Heart right ventricle (tissue), 16 donors: Measurements from ENCODE around the gene CDRT4. TPM values are rescaled to one million over a fixed set of nuclear protein-coding genes. Genes with fewer than 3 reads are reported as not detected.
A peak's percentile ranks its signal among the peaks of the same experiment; 100 is the strongest.

Source experiments
- ATAC-seq, 8 donors: fragments of 200-7000 bp; cut with Tn5 transposase; one replicate each; pipeline ENCODE4 v1.9.1; 2020; ENCODE audit warnings: mild to moderate bottlenecking in 8 of 8, moderate library complexity in 8 of 8, moderate number of reproducible peaks in 1 of 8
- DNase-seq, 2 donors: peaks; one replicate each; pipeline ENCODE4 v3.0.0-alpha.2; 2020
- H3K27ac ChIP-seq, 10 donors: fragments of 200-600 bp; sonication (generic) in 2 of 10; one replicate each; pipeline versions ENCODE4 v1.5.0 to v1.8.0; 2020 to 2022; ENCODE audit warnings: mild to moderate bottlenecking in 3 of 10
- H3K27me3 ChIP-seq, 7 donors: fragments of 200-600 bp; one replicate each; pipeline ENCODE4 v1.8.0; 2021 to 2022; ENCODE audit warnings: mild to moderate bottlenecking in 2 of 7
- H3K36me3 ChIP-seq, 9 donors: fragments of 200-600 bp; sonication (generic) in 1 of 9; one replicate each; pipeline versions ENCODE4 v1.5.0 to v1.8.0; 2020 to 2022; ENCODE audit warnings: mild to moderate bottlenecking in 2 of 9
- H3K4me1 ChIP-seq, 9 donors: fragments of 200-600 bp; sonication (generic) in 1 of 9; one replicate each; pipeline versions ENCODE4 v1.5.0 to v1.8.0; 2020 to 2022; ENCODE audit warnings: mild to moderate bottlenecking in 4 of 9
- H3K4me3 ChIP-seq, 10 donors: fragments of 200-600 bp; sonication (generic) in 2 of 10; one replicate each; pipeline versions ENCODE4 v1.5.0 to v1.8.0; 2020 to 2022; ENCODE audit warnings: mild to moderate bottlenecking in 7 of 10, moderate library complexity in 2 of 10
- H3K9me3 ChIP-seq, 11 donors: fragments of 200-600 bp in 10 of 11; sonication (generic) in 2 of 11; one replicate each; pipeline versions ENCODE4 v1.5.0 to v1.8.0; 2013 to 2022; ENCODE audit warnings: mild to moderate bottlenecking in 2 of 11, control low read depth in 1 of 11, moderate library complexity in 1 of 11
- CTCF ChIP-seq, 9 donors: fragments of 200-600 bp; sonication (generic) in 2 of 9; IDR thresholded peaks; one replicate each; pipeline versions ENCODE4 v1.5.0 to v1.8.0; 2021 to 2022; ENCODE audit warnings: antibody characterized with exemption in 9 of 9, mild to moderate bottlenecking in 5 of 9, moderate library complexity in 1 of 9
- WGBS, 2 donors: extraction: QIAGEN DNeasy Blood & Tissue Kit; methylation state at CpG; one replicate each; pipeline ENCODE4 v1.1.7; 2013; ENCODE audit warnings: inconsistent platforms in 1 of 2; 5-methylcytosine and 5-hydroxymethylcytosine counted together
- intact Hi-C, 10 donors: fragments of 100-400 bp; cut with DNase I; formaldehyde crosslinking; loops; one replicate each; pipeline versions ENCODE4 v1.11.1 to v1.14.2; 2022
- polyA plus RNA-seq, 2 donors: library from polyadenylated mRNA; stranded (reverse); fragments of 200-250 nt; gene quantifications; one replicate each; pipeline ENCODE4 v1.2.3, GENCODE V29; 2013
- total RNA-seq, 10 donors: library from RNA; stranded (reverse); fragmentation: NEBNext Ultra II Directional in 3 of 10; extraction: Animal tissue kit (Norgen Biotek cat#: 25700) in 3 of 10; gene quantifications; one replicate each; pipeline versions ENCODE4 v1.2.1 to v1.2.4, GENCODE V29; 2021 to 2023
- donor health status: Arrhythmogenic right ventricular cardiomyopathy.
- donor health status: ischemic (EF 13 %, LVEDD 7.1; RV severe dilation, severe dysfunction).
- donor health status: healthy with polysubstance abuse.
- donor health status: DM: no; HTN: yes; CAD: no.
- donor health status: DM: no; HTN: no; CAD: no.
- donor health status: ischemic (EF 25% LVEDD 6.9; RV normal size, moderate dysfunction).
- donor health status: ischemic (EF 25% LVEDD 5.7; RV mildly dilated, moderate dysfunction).
- donor health status: healthy.
- donor health status: DM: yes; HTN: yes; CAD: no.
- donor health status: Ischemic cardiomyopathy.
- donor health status: ischemic (EF 35%, LVEDD 5.7; RV mildly dilated, moderate dysfunction).
- donor health status: nonischemic (EF 11% LVEDD 7.7; RV severe dilation, severe dysfunction).
- donor health status: DM: yes; HTN: yes; CAD: no.
- donor health status: PGD.
- donor health status: ischemic (EF 29% LVEDD 5.4; RV normal size, mild dysfunction).
- donor health status: nonischemic (EF 23%, LVEDD 6.1; RV moderate dilation, normal function).

CDRT4 gene
- total and polyA plus RNA-seq, 12 donors = 0.45 to 4.2 (median 0.92) TPM; not detected in 2

GRCh38 chr17:15438491-15439105 is 28.8 kb downstream of the CDRT4 start:
- no peaks in the 10 kb centered on the region for H3K27me3 ChIP-seq
- no peak overlapping the region for H3K4me3 ChIP-seq
- TF ChIP-seq CTCF (IDR thresholded peaks at IDR 0.05) = no peak
- H3K9me3 ChIP-seq = no peaks in the 10 kb centered on the region
- peaks cover 13 to 43% (median 35%) of the 10 kb centered on the region in 9 donors for H3K4me1 ChIP-seq
- DNase-seq (no peak), ATAC-seq (no peak)
- WGBS, 2 donors = 82 to 86% methylated on average over 6 of the region's 6 CpGs
- intact Hi-C loops = loop anchor here in 4 of 10 donors (5.0 kb wide), 2 partner anchors 64 to 176 kb away; no protein-coding TSS in a partner anchor
- peak overlapping the region in 7 of 10 donors; percentile 15 to 88 (median 67) for H3K27ac ChIP-seq
- peaks cover 0 to 4% (median 0%) of the 10 kb centered on the region in 9 donors for H3K36me3 ChIP-seq

GRCh38 chr17:15437303-15437635 is 30.2 kb downstream of the CDRT4 start:
- H3K4me1 ChIP-seq = peaks cover 13 to 48% (median 41%) of the 10 kb centered on the region in 9 donors
- DNase-seq (no peak), ATAC-seq (no peak)
- peaks cover 0 to 4% (median 0%) of the 10 kb centered on the region in 9 donors for H3K36me3 ChIP-seq
- H3K27ac ChIP-seq = peak overlapping the region in 9 of 10 donors; percentile 51 to 88 (median 77)
- no peak for TF ChIP-seq CTCF (IDR thresholded peaks at IDR 0.05)
- no peak overlapping the region for H3K4me3 ChIP-seq
- H3K9me3 ChIP-seq = no peaks in the 10 kb centered on the region
- intact Hi-C loops = loop anchor here in 4 of 10 donors (1.0 to 5.0 kb wide), 4 partner anchors 65 to 175 kb away; no protein-coding TSS in a partner anchor
- no peaks in the 10 kb centered on the region for H3K27me3 ChIP-seq

GRCh38 chr17:15436473-15437302 is 30.7 kb downstream of the CDRT4 start:
- Histone ChIP-seq H3K4me1 (peaks cover 13 to 51% (median 41%) of the 10 kb centered on the region in 9 donors), H3K27ac (peak overlapping the region; percentile 51 to 88 (median 76)), H3K36me3 (peaks cover 0 to 4% (median 0%) of the 10 kb centered on the region in 9 donors), H3K27me3 (no peaks in the 10 kb centered on the region), H3K4me3 (no peak overlapping the region), H3K9me3 (no peaks in the 10 kb centered on the region)
- peak; percentile 37 to 75 (median 64) for ATAC-seq
- intact Hi-C loops = loop anchor here in 4 of 10 donors (1.0 to 5.0 kb wide), 4 partner anchors 66 to 174 kb away; no protein-coding TSS in a partner anchor
- WGBS, 2 donors = 26 to 37% methylated on average over 3 of the region's 3 CpGs
- DNase-seq = peak; percentile 64 to 75
- peak in 8 of 9 donors; percentile 9 to 58 (median 44) for TF ChIP-seq CTCF (IDR thresholded peaks at IDR 0.05)

GRCh38 chr17:15434956-15435355 is 32.5 kb downstream of the CDRT4 start:
- H3K27ac ChIP-seq = peak overlapping the region in 8 of 10 donors; percentile 11 to 63 (median 42)
- no peak for TF ChIP-seq CTCF (IDR thresholded peaks at IDR 0.05)
- ATAC-seq = no peak
- H3K4me3 ChIP-seq = no peak overlapping the region
- no peaks in the 10 kb centered on the region for H3K27me3 ChIP-seq
- H3K4me1 ChIP-seq = peaks cover 13 to 53% (median 37%) of the 10 kb centered on the region in 9 donors
- intact Hi-C loops = loop anchor here in 4 of 10 donors (5.0 kb wide), 2 partner anchors 67 to 173 kb away; no protein-coding TSS in a partner anchor
- H3K36me3 ChIP-seq = peaks cover 0 to 4% (median 0%) of the 10 kb centered on the region in 9 donors
- H3K9me3 ChIP-seq = no peaks in the 10 kb centered on the region
- 97 to 98% methylated on average over 8 of the region's 8 CpGs for WGBS, 2 donors
- DNase-seq = no peak
